OCI-LY7 (cell line): ENCODE data around the gene COQ8A. TPM values are rescaled to one million over a fixed set of nuclear protein-coding genes. Genes with fewer than 3 reads are reported as not detected.

Experiments used
- BruUV-seq: library from RNA; stranded (reverse); fragments of 400-500 nt; replicated peaks from 2 replicates; lab custom pipeline; 2021; lab: Mats Ljungman, UMichigan
- CTCF ChIA-PET: fragments of 300-600 bp; sonication (Branson Sonifier 250); formaldehyde crosslinking; loops from one replicate; lab custom pipeline; 2022; ENCODE audit warnings: antibody characterized with exemption; ENCODE audit not compliant: unreplicated experiment; lab: Charles Lee
- POLR2A ChIA-PET: fragments of 300-600 bp; sonication (Branson Sonifier 250); formaldehyde crosslinking; loops from one replicate; lab custom pipeline; 2022; ENCODE audit warnings: antibody characterized with exemption; lab: Charles Lee
- DNase-seq: peaks from one replicate; pipeline ENCODE4 v3.0.0-alpha.2; 2015; ENCODE audit warnings: low spot score
- H2AFZ ChIP-seq: fragments of 200-600 bp; sonication (generic), shearing (Covaris generic); 2 replicates; pipeline ENCODE4 v1.6.1; 2014; ENCODE audit warnings: mild to moderate bottlenecking, antibody characterized with exemption, low read length, moderate library complexity
- H3K27ac ChIP-seq: fragments of 200-600 bp; sonication (generic); 2 replicates; pipeline ENCODE4 v1.5.1; 2014; ENCODE audit warnings: mixed run types, low read depth, mild to moderate bottlenecking, moderate library complexity, low read length, inconsistent platforms; ENCODE audit not compliant: poor library complexity, severe bottlenecking
- H3K36me3 ChIP-seq: fragments of 200-600 bp; sonication (generic); 2 replicates; pipeline ENCODE4 v1.6.1; 2014; ENCODE audit warnings: mild to moderate bottlenecking, antibody characterized with exemption, low read length, moderate library complexity, mixed read lengths; ENCODE audit not compliant: insufficient read depth
- H3K4me1 ChIP-seq: fragments of 200-600 bp; sonication (generic); 2 replicates; pipeline ENCODE4 v1.5.1; 2014; ENCODE audit warnings: mild to moderate bottlenecking, low read length; ENCODE audit not compliant: insufficient read depth, poor library complexity, severe bottlenecking
- H3K4me2 ChIP-seq: fragments of 200-600 bp; sonication (generic); 2 replicates; pipeline ENCODE4 v1.6.1; 2014; ENCODE audit warnings: mild to moderate bottlenecking, low read length
- H3K4me3 ChIP-seq: fragments of 200-600 bp; sonication (generic); 2 replicates; pipeline ENCODE4 v1.5.1; 2014; ENCODE audit warnings: mild to moderate bottlenecking, low read depth, low read length; ENCODE audit not compliant: poor library complexity, severe bottlenecking
- H3K79me2 ChIP-seq: fragments of 200-600 bp; sonication (generic); 2 replicates; pipeline ENCODE4 v1.6.1; 2016; ENCODE audit warnings: low read depth, mild to moderate bottlenecking, low read length, moderate library complexity, mixed read lengths; ENCODE audit not compliant: insufficient read depth
- H3K9me2 ChIP-seq: fragments of 200-600 bp; sonication (generic); 2 replicates; pipeline ENCODE4 v1.6.1; 2016; ENCODE audit warnings: mild to moderate bottlenecking, low read length, mixed read lengths; ENCODE audit not compliant: insufficient read depth
- H3K9me3 ChIP-seq: fragments of 200-600 bp; sonication (generic); 2 replicates; pipeline ENCODE4 v1.6.1; 2014; ENCODE audit warnings: mild to moderate bottlenecking, mixed run types, low read length, mixed read lengths
- H4K20me1 ChIP-seq: fragments of 200-600 bp; sonication (generic); 2 replicates; pipeline ENCODE4 v1.6.1; 2014; ENCODE audit warnings: mild to moderate bottlenecking, antibody characterized with exemption, low read length, moderate library complexity, mixed read lengths; ENCODE audit not compliant: insufficient read depth
- EZH2phosphoT487 ChIP-seq: fragments of 200-600 bp; sonication (generic); IDR thresholded peaks from 2 replicates; pipeline ENCODE4 v1.6.1; 2018; ENCODE audit warnings: low read depth, borderline replicate concordance, mild to moderate bottlenecking, mixed run types, antibody characterized with exemption, low read length, moderate library complexity, mixed read lengths
- intact Hi-C: fragments of 100-400 bp; cut with micrococcal nuclease; formaldehyde crosslinking; loops from one replicate; pipeline ENCODE4 v1.10.0; 2022; ENCODE audit not compliant: unreplicated experiment
- total RNA-seq, 2 experiments: library from RNA; depleted of rRNA in 1 of 2; stranded (reverse); fragments of >200 nt in 1 of 2; shearing (Covaris generic) in 1 of 2; gene quantifications; 2 replicates each; pipeline ENCODE4 v1.2.3, GENCODE V29; 2014 to 2022
- TF ChIP-seq, protein P1 (sequence below): fragments of 200-600 bp; sonication (generic); conservative IDR thresholded peaks from 2 replicates; pipeline ENCODE4 v1.5.1; 2014; ENCODE audit warnings: mild to moderate bottlenecking, antibody characterized with exemption, low read length, moderate library complexity, mixed read lengths

COQ8A gene
- total RNA-seq, 2 experiments from 2014 or later = 19.4 to 19.6 TPM

DNA sequence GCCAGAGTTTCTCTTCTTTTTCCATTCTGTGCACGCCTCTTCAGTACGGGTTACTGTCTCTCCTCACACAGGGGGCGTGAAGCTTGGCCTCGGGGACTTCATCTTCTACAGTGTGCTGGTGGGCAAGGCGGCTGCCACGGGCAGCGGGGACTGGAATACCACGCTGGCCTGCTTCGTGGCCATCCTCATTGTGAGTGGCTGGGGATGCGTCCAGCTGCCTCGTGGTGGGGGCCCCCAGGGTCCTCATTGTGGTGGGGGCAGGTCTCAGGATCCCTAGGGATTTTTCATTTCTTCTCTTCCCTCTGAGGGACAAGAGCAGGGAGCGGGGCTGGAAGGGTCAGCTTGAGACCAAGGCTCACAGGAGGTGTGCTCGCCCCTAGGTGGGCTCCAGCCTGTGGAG lies 46.2 kb upstream of the COQ8A start:
- no TSS peak for BruUV-seq
- Histone ChIP-seq H3K9me3 (no peaks in the 10 kb centered on the region), H3K4me1 (peaks cover 4% of the 10 kb centered on the region), H2AFZ (no peak overlapping the region), H3K9me2 (no peaks in the 10 kb centered on the region), H3K4me2 (no peak overlapping the region), H4K20me1 (no peaks in the 10 kb centered on the region), H3K36me3 (no peaks in the 10 kb centered on the region), H3K79me2 (no peaks in the 10 kb centered on the region), H3K27ac (no peak overlapping the region), H3K4me3 (no peak overlapping the region)
- intact Hi-C loops = no loop called here
- DNase-seq = no peak
- TF ChIP-seq EZH2phosphoT487 = no peak
- TF ChIP-seq, protein P1, sequence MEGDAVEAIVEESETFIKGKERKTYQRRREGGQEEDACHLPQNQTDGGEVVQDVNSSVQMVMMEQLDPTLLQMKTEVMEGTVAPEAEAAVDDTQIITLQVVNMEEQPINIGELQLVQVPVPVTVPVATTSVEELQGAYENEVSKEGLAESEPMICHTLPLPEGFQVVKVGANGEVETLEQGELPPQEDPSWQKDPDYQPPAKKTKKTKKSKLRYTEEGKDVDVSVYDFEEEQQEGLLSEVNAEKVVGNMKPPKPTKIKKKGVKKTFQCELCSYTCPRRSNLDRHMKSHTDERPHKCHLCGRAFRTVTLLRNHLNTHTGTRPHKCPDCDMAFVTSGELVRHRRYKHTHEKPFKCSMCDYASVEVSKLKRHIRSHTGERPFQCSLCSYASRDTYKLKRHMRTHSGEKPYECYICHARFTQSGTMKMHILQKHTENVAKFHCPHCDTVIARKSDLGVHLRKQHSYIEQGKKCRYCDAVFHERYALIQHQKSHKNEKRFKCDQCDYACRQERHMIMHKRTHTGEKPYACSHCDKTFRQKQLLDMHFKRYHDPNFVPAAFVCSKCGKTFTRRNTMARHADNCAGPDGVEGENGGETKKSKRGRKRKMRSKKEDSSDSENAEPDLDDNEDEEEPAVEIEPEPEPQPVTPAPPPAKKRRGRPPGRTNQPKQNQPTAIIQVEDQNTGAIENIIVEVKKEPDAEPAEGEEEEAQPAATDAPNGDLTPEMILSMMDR = no peak
- POLR2A ChIA-PET = interaction anchor here (1.0 to 2.0 kb wide), 2 partner anchors 9 to 11 kb away, joined by 4 to 5 read pairs; no protein-coding TSS in a partner anchor
- CTCF ChIA-PET = no interaction called here

DNA sequence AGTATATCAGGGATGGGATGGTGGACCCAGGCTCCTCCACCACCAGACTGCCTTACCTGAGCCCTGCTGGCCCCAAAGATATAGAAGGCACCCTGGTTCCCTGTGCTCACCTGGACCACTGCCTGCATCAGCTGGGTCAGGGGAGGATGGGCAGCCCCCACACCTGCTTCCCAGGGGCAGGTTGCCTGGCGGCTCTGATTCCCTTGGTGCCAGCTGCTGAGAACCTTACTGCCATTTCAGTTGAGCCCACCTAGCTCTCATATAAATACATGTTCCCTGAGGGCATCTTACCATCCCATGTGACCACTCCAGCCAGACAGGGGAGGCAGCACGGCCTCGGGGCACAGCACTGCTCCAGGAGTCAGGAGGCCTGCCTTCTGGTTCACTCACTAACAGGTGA lies 45.3 kb upstream of the COQ8A start:
- H3K27ac ChIP-seq = no peak overlapping the region
- H3K4me1 ChIP-seq = peaks cover 4% of the 10 kb centered on the region
- H3K79me2 ChIP-seq = no peaks in the 10 kb centered on the region
- no peaks in the 10 kb centered on the region for H3K9me2 ChIP-seq
- no TSS peak for BruUV-seq
- DNase-seq = no peak
- H3K9me3 ChIP-seq = no peaks in the 10 kb centered on the region
- H4K20me1 ChIP-seq = no peaks in the 10 kb centered on the region
- H3K4me3 ChIP-seq = no peak overlapping the region
- no peak overlapping the region for H2AFZ ChIP-seq
- ChIA-PET CTCF (no interaction called here), POLR2A (interaction anchor here (2.0 kb wide), 1 partner anchor 12 kb away, joined by 5 read pairs; no protein-coding TSS in a partner anchor)
- intact Hi-C loops = no loop called here
- no peaks in the 10 kb centered on the region for H3K36me3 ChIP-seq
- H3K4me2 ChIP-seq = no peak overlapping the region
- no peak for TF ChIP-seq EZH2phosphoT487
- TF ChIP-seq, protein P1 = no peak

DNA sequence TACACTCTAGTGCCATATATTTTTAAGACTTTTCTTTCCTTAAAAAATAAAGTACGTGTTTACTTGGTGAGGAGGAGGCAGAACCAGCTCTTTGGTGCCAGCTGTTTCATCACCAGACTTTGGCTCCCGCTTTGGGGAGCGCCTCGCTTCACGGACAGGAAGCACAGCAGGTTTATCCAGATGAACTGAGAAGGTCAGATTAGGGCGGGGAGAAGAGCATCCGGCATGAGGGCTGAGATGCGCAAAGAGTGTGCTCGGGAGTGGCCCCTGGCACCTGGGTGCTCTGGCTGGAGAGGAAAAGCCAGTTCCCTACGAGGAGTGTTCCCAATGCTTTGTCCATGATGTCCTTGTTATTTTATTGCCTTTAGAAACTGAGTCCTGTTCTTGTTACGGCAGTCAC lies 44.5 kb upstream of the COQ8A start:
- H3K36me3 ChIP-seq = no peaks in the 10 kb centered on the region
- peaks cover 4% of the 10 kb centered on the region for H3K4me1 ChIP-seq
- no peak overlapping the region for H3K4me3 ChIP-seq
- H3K79me2 ChIP-seq = no peaks in the 10 kb centered on the region
- BruUV-seq = no TSS peak
- DNase-seq = no peak
- no peak overlapping the region for H2AFZ ChIP-seq
- H4K20me1 ChIP-seq = no peaks in the 10 kb centered on the region
- ChIA-PET CTCF (no interaction called here), POLR2A (no interaction called here)
- intact Hi-C loops = no loop called here
- TF ChIP-seq EZH2phosphoT487 = no peak
- TF ChIP-seq, protein P1 = no peak
- no peak overlapping the region for H3K4me2 ChIP-seq
- no peak overlapping the region for H3K27ac ChIP-seq
- H3K9me2 ChIP-seq = no peaks in the 10 kb centered on the region
- no peaks in the 10 kb centered on the region for H3K9me3 ChIP-seq
